Fibroblast of skin of right quadriceps (primary cell): ENCODE data around the gene MPPED2.

Experiments used
- DNase-seq: peaks from one replicate; pipeline ENCODE4 v3.0.0-alpha.2; 2013

Gene MPPED2

GRCh38 chr11:30522536-30523243, 63.5 kb downstream of the MPPED2 start:
- DNase-seq, result no peak

- DNase-seq, result no peak
Measured at GRCh38 chr11:30521297-30522071, 64.7 kb downstream of the MPPED2 start.

- DNase-seq, result no peak
Measured at GRCh38 chr11:30513087-30513486, 73.1 kb downstream of the MPPED2 start.

DNA sequence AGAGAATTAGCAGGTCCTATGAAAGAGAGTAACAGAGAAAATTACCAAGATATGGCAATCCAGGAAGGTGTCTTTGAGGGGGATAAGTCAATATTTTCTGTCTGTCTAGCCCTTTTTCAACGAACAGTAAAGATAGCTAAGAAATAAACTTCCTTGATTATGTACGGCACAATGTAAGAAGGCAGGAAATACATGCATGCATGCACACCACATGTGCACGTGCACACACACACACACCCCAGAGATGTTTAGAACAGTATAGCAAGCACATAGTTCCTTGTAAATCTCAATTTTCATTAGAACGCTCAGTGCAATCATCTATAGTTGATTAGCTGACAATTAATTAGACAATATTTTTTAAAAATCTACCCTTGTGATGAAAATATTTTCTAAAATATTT, 74.7 kb downstream of the MPPED2 start:
- DNase-seq, result no peak

DNA sequence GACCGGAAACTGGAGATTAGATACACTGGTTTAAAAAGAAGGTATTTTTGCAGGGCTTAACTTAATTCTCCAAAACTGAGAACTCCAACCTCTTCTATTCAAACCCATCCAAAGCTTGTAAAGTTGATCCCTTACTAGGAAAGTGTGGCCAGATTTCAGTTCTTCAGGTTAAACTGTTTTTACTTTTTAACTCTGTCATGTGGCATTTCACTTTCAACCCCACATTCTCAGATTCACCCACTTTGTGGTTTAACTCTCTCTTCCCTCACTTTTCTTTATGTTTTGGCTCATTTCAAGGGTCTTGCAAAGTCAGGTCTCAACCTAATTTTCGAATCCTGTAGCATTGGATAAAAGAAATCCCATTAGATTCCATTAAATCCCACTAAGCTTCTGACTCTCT, 75.4 kb downstream of the MPPED2 start:
- DNase-seq, result no peak

DNA sequence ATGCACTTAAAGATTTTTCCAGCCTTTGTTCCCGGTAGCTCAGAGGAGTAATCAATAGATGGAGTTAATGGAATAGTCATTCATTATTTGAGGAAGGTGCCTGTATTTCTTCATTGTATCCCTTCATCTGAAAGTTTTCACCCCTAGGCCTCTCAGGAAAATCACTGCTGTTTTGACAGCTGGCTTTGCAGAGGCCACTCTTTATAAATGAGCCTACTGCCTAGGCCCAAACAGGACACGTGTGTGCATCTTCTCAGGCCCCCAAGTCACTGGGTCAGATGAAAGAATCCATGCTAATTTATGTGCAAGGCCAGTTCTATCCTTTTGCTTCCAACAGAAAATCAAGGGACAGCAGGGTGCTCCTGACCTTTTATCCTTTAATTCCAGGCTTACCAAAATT, 76.8 kb downstream of the MPPED2 start:
- no peak for DNase-seq

DNA sequence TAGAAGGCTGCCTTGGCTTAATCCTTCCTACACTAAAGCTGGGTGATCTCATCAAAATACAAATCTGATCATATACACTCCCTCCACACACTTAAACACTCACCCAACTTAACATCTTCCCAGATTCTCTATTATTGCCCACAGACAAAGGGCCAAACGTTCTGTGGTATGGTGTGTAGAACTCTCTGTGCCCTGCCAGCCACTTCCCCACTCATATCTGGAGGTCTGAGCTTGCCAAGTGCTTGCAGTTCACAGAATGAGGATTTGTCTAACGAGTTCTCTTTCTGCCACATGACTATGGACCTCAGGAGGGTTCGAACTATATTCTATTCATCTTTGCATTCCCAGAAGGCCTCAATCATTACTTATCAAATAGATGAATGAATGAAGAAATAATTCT, 77.6 kb downstream of the MPPED2 start:
- no peak for DNase-seq

DNA sequence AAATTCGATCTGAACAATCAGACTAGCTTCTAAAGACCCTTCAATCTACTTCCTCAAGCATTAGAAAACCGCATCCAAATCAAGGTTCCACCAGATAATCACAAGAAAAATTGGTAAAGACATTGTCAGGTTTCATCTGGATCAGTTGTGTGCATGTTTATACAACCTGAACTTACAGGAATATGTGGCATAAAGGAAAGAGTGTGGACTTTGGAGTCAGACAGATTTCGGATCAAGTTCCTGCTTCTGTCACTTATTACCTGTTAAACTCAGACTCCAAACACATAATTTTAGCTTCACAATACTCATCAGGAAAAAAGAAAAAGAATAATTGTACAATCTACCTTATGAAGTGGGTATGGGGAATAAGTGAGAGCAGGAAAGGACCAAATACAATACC, 80.5 kb downstream of the MPPED2 start:
- DNase-seq, result no peak

DNA sequence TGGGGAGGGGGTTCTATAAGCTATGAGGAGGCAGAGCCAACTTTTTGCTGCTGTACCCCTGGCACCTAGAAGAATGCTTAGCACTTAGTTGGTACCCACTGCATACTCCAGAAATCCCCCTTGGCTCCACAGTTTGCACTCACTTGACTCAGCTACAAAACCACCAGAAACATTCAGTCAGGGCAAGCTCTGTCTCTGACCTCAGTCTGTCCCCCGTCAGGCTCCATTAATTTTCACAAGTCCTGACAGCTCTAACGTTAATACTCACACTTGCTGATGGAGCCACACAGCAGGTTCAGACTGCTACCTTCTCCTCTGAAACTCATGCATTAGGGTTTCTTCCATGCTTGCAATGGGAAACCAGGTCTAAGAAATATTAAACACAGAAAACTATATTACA, 81.7 kb downstream of the MPPED2 start:
- no peak for DNase-seq

DNA sequence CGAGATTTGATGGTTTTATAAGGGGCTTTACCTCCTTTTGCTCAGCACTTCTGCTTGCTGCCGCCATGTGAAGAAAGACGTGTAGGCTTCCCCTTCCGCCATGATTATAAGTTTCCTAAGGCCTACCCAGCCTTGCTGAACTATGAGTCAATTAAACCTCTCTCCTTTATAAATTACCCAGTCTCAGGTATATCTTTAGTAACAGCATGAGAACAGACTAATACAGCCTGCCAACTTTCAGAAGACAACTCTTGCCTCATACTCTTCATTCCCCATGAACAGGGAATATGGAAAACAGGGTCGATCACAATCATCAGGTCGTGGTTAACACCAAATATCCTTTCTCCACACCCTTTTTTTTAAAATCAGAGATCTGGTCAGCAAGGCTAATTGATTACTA, 83.0 kb downstream of the MPPED2 start:
- no peak for DNase-seq

- no peak for DNase-seq
Measured at GRCh38 chr11:30502305-30502704, 83.8 kb downstream of the MPPED2 start.

- DNase-seq, result no peak
Measured at GRCh38 chr11:30501744-30502143, 84.4 kb downstream of the MPPED2 start.

- no peak for DNase-seq
Measured at GRCh38 chr11:30499940-30500339, 86.2 kb downstream of the MPPED2 start.

DNA sequence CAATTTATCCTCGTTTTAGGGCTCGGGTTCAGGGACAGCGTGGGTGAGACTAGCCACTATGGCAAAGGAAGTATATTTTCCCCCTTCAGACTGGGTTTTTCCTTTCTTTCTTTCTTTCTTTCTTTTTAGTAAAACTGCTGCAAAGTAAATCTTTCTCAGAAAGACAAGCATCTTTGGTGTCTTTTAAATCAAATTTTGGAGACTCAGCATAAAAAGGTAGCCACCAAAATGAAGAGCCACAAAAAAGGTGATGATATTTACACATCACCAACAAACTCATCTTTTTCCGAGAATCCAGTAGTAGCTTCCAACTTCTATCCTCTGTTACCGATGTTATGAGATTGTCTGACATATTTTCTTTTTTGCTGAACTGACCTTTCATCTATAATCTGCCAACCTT, 88.6 kb downstream of the MPPED2 start:
- DNase-seq, result no peak

DNA sequence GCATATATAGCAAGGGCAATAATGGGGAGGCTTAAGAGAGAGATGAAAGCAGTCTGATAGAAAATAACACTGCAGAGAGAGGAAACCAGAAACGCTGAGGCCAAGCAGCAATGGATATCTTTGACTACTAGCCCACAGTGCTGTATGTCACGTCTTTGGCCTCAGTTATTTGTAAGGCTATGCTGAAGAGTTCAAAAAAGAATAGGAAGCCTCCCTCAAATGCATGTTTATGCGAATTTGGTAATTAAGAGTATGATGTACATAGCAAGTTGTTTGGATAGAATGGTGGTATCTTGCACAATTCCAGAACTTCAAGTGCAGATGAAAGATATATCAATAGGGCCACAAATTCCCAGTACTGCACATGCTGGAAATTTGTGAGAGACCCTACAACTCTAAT, 89.2 kb downstream of the MPPED2 start:
- DNase-seq, result no peak

GRCh38 chr11:30495437-30495836, 90.7 kb downstream of the MPPED2 start:
- DNase-seq, result no peak

DNA sequence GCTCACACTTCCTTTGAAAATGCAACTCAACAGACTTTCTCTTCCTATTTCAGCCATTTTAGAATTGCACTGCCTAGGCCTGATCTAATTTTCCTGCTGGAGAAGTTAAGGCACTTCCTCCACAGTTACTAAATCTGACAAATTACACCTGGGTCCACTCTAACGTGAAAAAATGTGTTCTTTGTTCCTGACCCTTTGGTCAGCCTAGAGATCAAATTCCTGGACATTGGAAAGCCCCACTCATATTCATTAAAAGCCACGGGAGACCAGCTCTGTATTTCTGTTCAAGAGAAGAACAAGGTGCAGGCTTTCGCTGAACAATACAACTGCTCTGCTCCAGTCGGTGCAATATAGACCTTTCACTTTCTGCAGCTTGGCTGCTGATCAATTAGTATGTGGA, 96.6 kb downstream of the MPPED2 start:
- no peak for DNase-seq

DNA sequence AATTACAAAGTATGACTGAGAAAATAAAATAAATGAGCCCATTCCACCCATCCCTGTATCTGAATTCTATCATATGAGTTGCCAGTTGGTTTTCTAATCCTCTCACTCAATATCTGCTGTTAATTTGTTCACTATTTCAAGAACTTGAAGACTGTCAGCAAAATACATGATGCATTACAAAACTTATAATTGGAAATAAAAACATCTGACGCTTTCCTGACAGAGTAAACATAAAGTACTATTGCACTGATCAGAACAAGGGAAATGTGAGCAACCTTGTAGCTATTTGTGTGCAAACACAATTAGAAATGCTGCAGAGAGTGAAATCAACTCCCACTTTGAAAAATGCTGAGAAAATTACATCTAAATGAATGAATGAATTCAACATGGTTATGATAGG, 97.1 kb downstream of the MPPED2 start:
- no peak for DNase-seq

DNA sequence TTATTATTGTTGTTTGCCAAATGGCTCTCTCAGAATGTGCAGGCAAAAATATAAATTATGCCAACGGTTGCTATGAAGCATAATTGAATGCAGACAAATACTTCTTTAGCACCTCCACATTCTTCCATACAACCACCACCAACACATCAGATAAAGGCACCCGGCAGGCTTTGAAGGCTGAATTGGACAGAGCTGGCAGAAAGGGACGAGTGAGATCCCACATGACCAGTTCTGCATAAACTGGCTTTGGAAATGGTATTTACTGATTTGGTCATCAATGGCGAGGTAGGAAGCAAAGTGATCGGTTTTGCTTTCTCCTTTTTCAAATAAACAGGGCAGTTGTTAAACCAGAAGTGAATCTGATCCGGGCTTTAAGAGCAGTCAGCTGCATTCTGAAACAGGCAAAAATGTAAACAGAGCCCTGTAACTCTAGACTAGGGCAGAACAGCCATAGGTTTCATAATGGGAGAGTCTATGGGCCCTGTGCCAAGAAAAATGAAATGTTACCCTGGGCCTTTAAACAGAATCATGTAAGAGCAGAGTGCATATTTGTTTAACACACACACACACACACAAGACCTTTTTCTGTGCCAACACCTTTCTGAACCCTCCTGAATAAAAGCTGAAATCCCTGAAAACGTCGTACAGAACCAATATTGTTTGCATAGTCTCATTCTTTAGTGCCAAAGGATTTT, 97.7 kb downstream of the MPPED2 start:
- peak; percentile 78 for DNase-seq

DNA sequence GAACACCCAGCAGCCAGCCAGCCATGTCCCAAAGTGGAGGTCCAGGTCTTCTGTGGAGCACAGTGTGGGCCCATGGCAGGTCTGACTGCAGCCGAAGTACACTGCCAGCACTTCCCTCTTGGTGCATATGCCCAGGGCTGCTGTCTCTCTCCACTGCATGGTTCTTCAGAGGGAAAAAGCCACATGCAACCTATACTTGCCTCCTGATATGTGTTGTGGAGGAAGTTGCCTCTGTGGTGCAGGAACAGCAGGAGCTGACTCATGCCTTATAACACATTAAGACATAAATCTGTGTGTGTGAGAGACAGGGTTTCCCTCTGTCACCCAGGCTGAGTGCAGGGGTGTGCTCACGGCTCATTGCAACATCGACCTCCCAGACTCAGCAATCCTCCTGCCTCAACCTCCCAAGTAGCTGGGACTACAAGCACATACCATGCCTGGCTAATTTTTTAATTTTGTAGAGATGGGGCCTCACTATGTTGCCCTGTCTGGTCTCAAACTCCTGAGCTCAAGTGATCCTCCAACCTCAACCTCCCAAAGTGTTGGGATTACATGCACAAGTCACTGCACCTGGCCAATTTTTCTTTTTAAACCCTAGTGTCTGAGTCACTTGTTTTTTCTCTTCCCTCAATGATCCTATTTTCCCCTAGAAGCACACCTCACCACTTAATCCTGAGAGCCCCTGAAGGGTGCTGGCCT, 98.8 kb downstream of the MPPED2 start:
- DNase-seq, result peak; percentile 76

- no peak for DNase-seq
Measured at GRCh38 chr11:30485756-30486155, 100.4 kb downstream of the MPPED2 start.

- no peak for DNase-seq
Measured at GRCh38 chr11:30485222-30485621, 100.9 kb downstream of the MPPED2 start.

- DNase-seq, result no peak
Measured at GRCh38 chr11:30483056-30483455, 103.1 kb downstream of the MPPED2 start.
